SK-N-SH treated with all-trans-retinoic acid at 6 μM for 48 hours (cell line): Measurements from ENCODE around the gene GLRX2.

Source experiments
- ATAC-seq: fragments of 200-7000 bp; cut with Tn5 transposase; 3 replicates; pipeline ENCODE4 v1.9.1; 2020; ENCODE audit warnings: mild to moderate bottlenecking, moderate library complexity
- ARNTL ChIP-seq: fragments of 450-650 bp; formaldehyde crosslinking; IDR thresholded peaks from 2 replicates; pipeline ENCODE4 v1.5.0; 2020; ENCODE audit warnings: low read depth, mild to moderate bottlenecking, moderate library complexity, borderline replicate concordance
- BACH2 ChIP-seq: fragments of 250-450 bp; sonication (Bioruptor Pico); IDR thresholded peaks from 2 replicates; pipeline ENCODE4 v1.9.0; 2021; ENCODE audit warnings: mild to moderate bottlenecking, borderline replicate concordance
- CREB5 ChIP-seq: fragments of 250-450 bp; sonication (Bioruptor Pico); IDR thresholded peaks from 2 replicates; pipeline ENCODE4 v1.5.1; 2020; ENCODE audit warnings: low read depth, mild to moderate bottlenecking, moderate library complexity
- CSDC2 ChIP-seq: fragments of 250-450 bp; sonication (Bioruptor Pico); IDR thresholded peaks from 2 replicates; pipeline ENCODE4 v1.5.0; 2020; ENCODE audit warnings: mild to moderate bottlenecking, moderate library complexity
- CSRNP3 ChIP-seq: fragments of 250-450 bp; sonication (Bioruptor Pico); IDR thresholded peaks from 2 replicates; pipeline ENCODE4 v1.5.1; 2021; ENCODE audit warnings: mild to moderate bottlenecking, moderate library complexity
- GLIS3 ChIP-seq: fragments of 250-450 bp; sonication (Bioruptor Pico); IDR thresholded peaks from 2 replicates; pipeline ENCODE4 v1.5.0; 2020; ENCODE audit warnings: mild to moderate bottlenecking, moderate library complexity
- ISL1 ChIP-seq: fragments of 250-450 bp; sonication (Bioruptor Pico); IDR thresholded peaks from 2 replicates; pipeline ENCODE4 v2.1.2; 2022; ENCODE audit warnings: mild to moderate bottlenecking, moderate library complexity
- OSR1 ChIP-seq: fragments of 250-450 bp; sonication (Bioruptor Pico); IDR thresholded peaks from 2 replicates; pipeline ENCODE4 v1.8.0; 2022; ENCODE audit warnings: moderate library complexity, mild to moderate bottlenecking, inconsistent platforms
- PATZ1 ChIP-seq: fragments of 250-450 bp; sonication (Bioruptor Pico); IDR thresholded peaks from 2 replicates; pipeline ENCODE4 v1.8.0; 2020; ENCODE audit warnings: mild to moderate bottlenecking, moderate library complexity, borderline replicate concordance
- POU6F1 ChIP-seq: fragments of 250-450 bp; sonication (Bioruptor Pico); IDR thresholded peaks from 2 replicates; pipeline ENCODE4 v1.8.0; 2021; ENCODE audit warnings: low read depth, mild to moderate bottlenecking, moderate library complexity, borderline replicate concordance
- PPARA ChIP-seq: fragments of 250-450 bp; sonication (Bioruptor Pico); IDR thresholded peaks from 2 replicates; pipeline ENCODE4 v1.5.0; 2020; ENCODE audit warnings: mild to moderate bottlenecking, borderline replicate concordance
- RARB ChIP-seq: fragments of 250-450 bp; sonication (Bioruptor Pico); IDR thresholded peaks from 2 replicates; pipeline ENCODE4 v1.8.0; 2021; ENCODE audit warnings: mild to moderate bottlenecking, moderate library complexity
- SNAI2 ChIP-seq: fragments of 250-450 bp; sonication (Bioruptor Pico); IDR thresholded peaks from 2 replicates; pipeline ENCODE4 v1.5.0; 2020; ENCODE audit warnings: mild to moderate bottlenecking, moderate library complexity
- TCF4 ChIP-seq: fragments of 250-450 bp; sonication (Bioruptor Pico); IDR thresholded peaks from 2 replicates; pipeline ENCODE4 v1.8.0; 2021; ENCODE audit warnings: mild to moderate bottlenecking, moderate library complexity, borderline replicate concordance
- TOX ChIP-seq: fragments of 250-450 bp; sonication (Bioruptor Pico); IDR thresholded peaks from 2 replicates; pipeline ENCODE4 v1.8.0; 2021; ENCODE audit warnings: mild to moderate bottlenecking, moderate library complexity, borderline replicate concordance
- TSHZ2 ChIP-seq: fragments of 250-450 bp; sonication (Bioruptor Pico); IDR thresholded peaks from 2 replicates; pipeline ENCODE4 v1.5.0; 2020; ENCODE audit warnings: mild to moderate bottlenecking, moderate library complexity
- ZC3H10 ChIP-seq: fragments of 250-450 bp; sonication (Bioruptor Pico); IDR thresholded peaks from 2 replicates; pipeline ENCODE4 v1.5.1; 2021; ENCODE audit warnings: mild to moderate bottlenecking, moderate library complexity
- ZFP3 ChIP-seq: fragments of 250-450 bp; sonication (Bioruptor Pico); IDR thresholded peaks from 2 replicates; pipeline ENCODE4 v1.5.0; 2020; ENCODE audit warnings: mild to moderate bottlenecking, moderate library complexity
- ZFP30 ChIP-seq: fragments of 450-650 bp; formaldehyde crosslinking; IDR thresholded peaks from 2 replicates; pipeline ENCODE4 v1.5.0; 2022; ENCODE audit warnings: mild to moderate bottlenecking, moderate library complexity
- ZNF565 ChIP-seq: fragments of 450-650 bp; formaldehyde crosslinking; conservative IDR thresholded peaks from 2 replicates; pipeline ENCODE4 v1.5.0; 2020; ENCODE audit warnings: low read depth, mild to moderate bottlenecking, moderate library complexity
- ZNF70 ChIP-seq: fragments of 450-650 bp; formaldehyde crosslinking; IDR thresholded peaks from 2 replicates; pipeline ENCODE4 v1.5.0; 2020; ENCODE audit warnings: mild to moderate bottlenecking, moderate library complexity
- ZNF8 ChIP-seq: fragments of 450-650 bp; formaldehyde crosslinking; IDR thresholded peaks from 2 replicates; pipeline ENCODE4 v1.5.0; 2020; ENCODE audit warnings: mild to moderate bottlenecking, moderate library complexity

GLRX2 gene

GRCh38 chr1:193077991-193078390, 27.2 kb downstream of the GLRX2 start:
- TF ChIP-seq ZFP3 (CRISPR knock-in tag), result no peak
- no peak for TF ChIP-seq ZFP30 (CRISPR knock-in tag)
- no peak for TF ChIP-seq ZNF565 (CRISPR knock-in tag)
- no peak for TF ChIP-seq CSRNP3 (CRISPR knock-in tag)
- TF ChIP-seq SNAI2, result no peak
- TF ChIP-seq ISL1, result no peak
- TF ChIP-seq CSDC2, result no peak
- no peak for TF ChIP-seq BACH2
- no peak for TF ChIP-seq ZNF70
- TF ChIP-seq POU6F1 (CRISPR knock-in tag), result no peak
- TF ChIP-seq TOX (CRISPR knock-in tag), result no peak
- TF ChIP-seq ARNTL (CRISPR knock-in tag), result no peak
- TF ChIP-seq TCF4 (CRISPR knock-in tag), result no peak
- TF ChIP-seq ZC3H10 (CRISPR knock-in tag), result no peak
- no peak for TF ChIP-seq RARB
- no peak for TF ChIP-seq CREB5
- TF ChIP-seq GLIS3, result no peak
- ATAC-seq, result no peak

- TF ChIP-seq PATZ1 (CRISPR knock-in tag) (no peak), OSR1 (CRISPR knock-in tag) (no peak), ZNF565 (CRISPR knock-in tag) (no peak)
- no peak; the same call in 2 of the 3 replicates for ATAC-seq
Observed at GRCh38 chr1:193070942-193071341, 34.3 kb downstream of the GLRX2 start.

- ATAC-seq, result no peak; the same call in 2 of the 3 replicates
- no peak for TF ChIP-seq ZNF8 (CRISPR knock-in tag)
Observed at GRCh38 chr1:193070386-193070753, 34.8 kb downstream of the GLRX2 start.

- TF ChIP-seq TOX (CRISPR knock-in tag) (no peak), ZFP30 (CRISPR knock-in tag) (no peak), RARB (no peak), ZNF8 (CRISPR knock-in tag) (no peak)
- ATAC-seq, result peak; percentile 88
Observed at GRCh38 chr1:193069748-193070385, 35.3 kb downstream of the GLRX2 start.

- ATAC-seq, result no peak
- no peak for TF ChIP-seq ZC3H10 (CRISPR knock-in tag)
- no peak for TF ChIP-seq ZNF8 (CRISPR knock-in tag)
- no peak for TF ChIP-seq CSRNP3 (CRISPR knock-in tag)
- TF ChIP-seq ZFP30 (CRISPR knock-in tag), result no peak
- no peak for TF ChIP-seq GLIS3
- TF ChIP-seq ISL1, result no peak
- no peak for TF ChIP-seq BACH2
- TF ChIP-seq RARB, result no peak
- no peak for TF ChIP-seq OSR1 (CRISPR knock-in tag)
- TF ChIP-seq TSHZ2 (CRISPR knock-in tag), result no peak
- no peak for TF ChIP-seq ARNTL (CRISPR knock-in tag)
- no peak for TF ChIP-seq CREB5
- TF ChIP-seq ZFP3 (CRISPR knock-in tag), result no peak
- no peak for TF ChIP-seq TOX (CRISPR knock-in tag)
- TF ChIP-seq CSDC2, result no peak
- no peak for TF ChIP-seq PPARA
Observed at GRCh38 chr1:193068013-193068412, 37.2 kb downstream of the GLRX2 start.
